Measurements from ENCODE around the gene ACP3. TPM values are rescaled to one million over a fixed set of nuclear protein-coding genes. Genes with fewer than 3 reads are reported as not detected.
"Not testable (repeated sequence)": the region's sequence is repeated elsewhere in the genome, so short reads cannot be mapped to it uniquely, and the experiment has no call there.

The ACP3 gene
- total RNA-seq, 1 donor from 2014 or later = 0.43 TPM

DNA sequence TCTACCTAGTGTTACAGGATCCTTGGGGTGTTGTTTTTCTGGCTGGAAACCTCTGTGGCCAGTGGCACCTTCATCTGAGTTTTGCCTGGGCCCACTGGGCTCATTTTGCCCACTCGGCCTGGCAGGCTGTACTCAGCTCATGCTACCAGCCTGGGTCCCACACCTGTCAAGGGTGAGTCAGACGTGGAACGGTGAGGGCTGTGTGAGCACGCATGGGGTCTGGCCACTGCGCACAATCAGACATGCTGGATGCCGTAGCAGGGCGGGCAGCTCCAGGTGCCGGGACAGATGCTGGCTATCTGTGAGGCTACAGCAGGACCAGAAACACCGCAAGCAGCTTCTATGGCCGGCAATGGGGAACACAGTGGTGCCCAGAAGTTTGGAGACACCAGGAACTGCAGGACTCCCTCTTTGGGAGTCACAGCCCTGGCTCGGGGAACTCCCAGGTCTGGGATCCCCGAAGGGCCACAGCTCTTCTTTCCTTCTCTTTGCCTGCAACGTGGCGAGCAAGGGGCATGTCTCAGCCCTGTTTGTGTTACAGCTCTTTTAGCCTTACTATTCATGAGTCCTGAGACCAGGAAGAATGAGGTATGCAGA is 64.2 kb downstream of the ACP3 start:
- H3K27ac ChIP-seq = no peak overlapping the region
- no peaks in the 10 kb centered on the region for H3K27me3 ChIP-seq
- DNase-seq (ENCODE audit: low spot score in 2 of 2) = no peak
- no peaks in the 10 kb centered on the region for H3K36me3 ChIP-seq
- H3K9me3 ChIP-seq = no peaks in the 10 kb centered on the region
- intact Hi-C loops (cut with DNase I) = no loop called here
- H3K4me1 ChIP-seq = no peaks in the 10 kb centered on the region
- TF ChIP-seq, protein P1, sequence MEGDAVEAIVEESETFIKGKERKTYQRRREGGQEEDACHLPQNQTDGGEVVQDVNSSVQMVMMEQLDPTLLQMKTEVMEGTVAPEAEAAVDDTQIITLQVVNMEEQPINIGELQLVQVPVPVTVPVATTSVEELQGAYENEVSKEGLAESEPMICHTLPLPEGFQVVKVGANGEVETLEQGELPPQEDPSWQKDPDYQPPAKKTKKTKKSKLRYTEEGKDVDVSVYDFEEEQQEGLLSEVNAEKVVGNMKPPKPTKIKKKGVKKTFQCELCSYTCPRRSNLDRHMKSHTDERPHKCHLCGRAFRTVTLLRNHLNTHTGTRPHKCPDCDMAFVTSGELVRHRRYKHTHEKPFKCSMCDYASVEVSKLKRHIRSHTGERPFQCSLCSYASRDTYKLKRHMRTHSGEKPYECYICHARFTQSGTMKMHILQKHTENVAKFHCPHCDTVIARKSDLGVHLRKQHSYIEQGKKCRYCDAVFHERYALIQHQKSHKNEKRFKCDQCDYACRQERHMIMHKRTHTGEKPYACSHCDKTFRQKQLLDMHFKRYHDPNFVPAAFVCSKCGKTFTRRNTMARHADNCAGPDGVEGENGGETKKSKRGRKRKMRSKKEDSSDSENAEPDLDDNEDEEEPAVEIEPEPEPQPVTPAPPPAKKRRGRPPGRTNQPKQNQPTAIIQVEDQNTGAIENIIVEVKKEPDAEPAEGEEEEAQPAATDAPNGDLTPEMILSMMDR (IDR thresholded peaks at IDR 0.05) = no peak
- H3K4me3 ChIP-seq = no peak overlapping the region

DNA sequence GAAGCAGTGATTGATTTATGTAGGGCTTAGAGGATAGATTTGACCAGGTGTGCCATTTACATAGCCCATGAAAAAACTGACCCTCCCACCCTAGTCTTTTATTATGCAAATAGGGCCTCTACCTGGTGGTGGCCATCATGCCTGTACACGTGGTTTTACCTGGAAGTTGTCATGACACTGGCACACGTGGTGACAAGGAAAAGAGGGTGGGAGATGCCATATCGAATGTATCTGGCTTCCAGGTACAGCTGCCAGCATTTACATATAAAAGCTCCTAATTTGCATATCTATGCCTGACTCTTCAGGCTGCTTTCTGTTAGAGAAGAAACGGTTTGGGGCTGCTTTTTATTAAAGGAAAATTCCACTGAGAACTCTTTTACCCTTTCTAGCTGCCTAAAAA is 65.1 kb downstream of the ACP3 start:
- intact Hi-C loops (cut with DNase I) = no loop called here
- no peak for DNase-seq (ENCODE audit: low spot score in 2 of 2)
- TF ChIP-seq, protein P1 (IDR thresholded peaks at IDR 0.05) = no peak
- H3K36me3 ChIP-seq = no peaks in the 10 kb centered on the region
- H3K27me3 ChIP-seq = no peaks in the 10 kb centered on the region
- no peaks in the 10 kb centered on the region for H3K4me1 ChIP-seq
- H3K4me3 ChIP-seq = no peak overlapping the region
- H3K9me3 ChIP-seq = no peaks in the 10 kb centered on the region
- no peak overlapping the region for H3K27ac ChIP-seq

DNA sequence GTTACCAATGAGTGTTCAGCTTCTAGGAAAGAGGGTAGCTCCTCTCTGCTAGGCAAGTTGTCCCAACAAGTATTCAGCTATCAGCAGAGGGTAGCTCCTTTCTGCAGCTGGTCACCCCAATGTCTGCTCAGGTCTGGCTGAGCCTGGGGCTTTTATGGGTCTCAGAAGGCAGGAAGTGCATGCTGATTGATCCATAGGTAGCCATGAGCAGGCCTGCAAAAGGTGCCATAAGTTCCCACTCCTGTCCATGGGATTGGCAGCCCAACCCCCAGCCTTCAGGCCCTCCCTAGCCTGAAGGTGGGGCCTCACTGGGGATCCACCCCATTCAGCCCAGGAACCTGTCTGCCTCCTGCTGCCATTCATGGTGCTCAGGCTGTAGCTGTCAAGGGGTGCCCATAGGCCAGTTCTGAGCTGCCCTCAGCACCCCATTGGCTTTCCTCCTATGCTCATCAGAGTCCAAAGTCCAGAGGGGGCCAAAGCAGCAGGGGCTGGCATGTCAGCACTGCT is 65.5 kb downstream of the ACP3 start:
- TF ChIP-seq, protein P1 (IDR thresholded peaks at IDR 0.05) = no peak
- H3K4me3 ChIP-seq = no peak overlapping the region
- intact Hi-C loops (cut with DNase I) = no loop called here

DNA sequence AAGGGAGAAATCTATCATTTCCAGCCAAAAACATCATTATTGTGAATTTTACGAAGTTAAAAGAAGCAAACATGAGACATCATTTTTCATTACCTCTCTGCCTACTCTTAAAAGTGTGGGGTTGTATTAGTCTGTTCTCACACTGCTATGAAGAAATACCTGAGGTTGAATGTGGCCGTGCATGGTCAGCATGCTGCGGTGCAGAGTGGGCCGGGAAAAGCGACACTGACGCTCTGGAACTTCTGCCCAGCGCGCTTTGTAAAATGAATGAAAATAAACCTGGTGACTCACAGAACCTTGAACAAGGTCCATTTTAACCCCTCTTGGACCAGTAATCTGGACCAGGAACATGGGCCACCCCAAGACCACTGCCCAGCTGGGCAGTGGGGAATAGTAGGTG is 69.1 kb downstream of the ACP3 start:
- DNase-seq (ENCODE audit: low spot score in 2 of 2) = no peak
- Histone ChIP-seq H3K27ac (no peak overlapping the region), H3K9me3 (no peaks in the 10 kb centered on the region), H3K36me3 (no peaks in the 10 kb centered on the region), H3K4me1 (no peaks in the 10 kb centered on the region), H3K4me3 (no peak overlapping the region), H3K27me3 (no peaks in the 10 kb centered on the region)
- intact Hi-C loops (cut with DNase I) = no loop called here
- TF ChIP-seq, protein P1 (IDR thresholded peaks at IDR 0.05) = no peak

More for the DNA sequence above, 65.5 kb downstream of the ACP3 start:
- no peaks in the 10 kb centered on the region for H3K36me3 ChIP-seq
- no peaks in the 10 kb centered on the region for H3K27me3 ChIP-seq
- no peaks in the 10 kb centered on the region for H3K4me1 ChIP-seq
- H3K27ac ChIP-seq = no peak overlapping the region
- DNase-seq (ENCODE audit: low spot score in 2 of 2) = no peak
- H3K9me3 ChIP-seq = no peaks in the 10 kb centered on the region

DNA sequence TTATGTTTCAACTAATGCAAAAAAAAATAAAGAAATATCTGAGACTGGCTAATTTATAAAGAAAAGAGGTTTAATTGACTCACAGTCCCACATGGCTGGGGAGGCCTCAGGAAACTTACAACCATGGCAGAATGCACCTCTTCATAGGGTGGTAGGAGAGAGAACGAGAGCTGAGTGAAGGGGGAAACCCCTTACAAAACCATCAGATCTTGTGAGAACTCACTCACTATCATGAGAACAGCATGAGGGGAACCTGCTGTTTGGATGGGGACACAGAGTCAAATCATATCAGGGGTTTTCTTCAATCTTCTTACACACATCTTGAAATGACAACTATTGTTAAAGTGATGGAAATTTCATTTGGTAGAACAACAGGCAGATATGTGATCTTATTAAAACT is 75.5 kb downstream of the ACP3 start:
- H3K4me3 ChIP-seq; DNase-seq (ENCODE audit: low spot score in 2 of 2); H3K36me3 ChIP-seq; H3K4me1 ChIP-seq; intact Hi-C loops (cut with DNase I); H3K27me3 ChIP-seq; H3K9me3 ChIP-seq; H3K27ac ChIP-seq: not testable (repeated sequence)

DNA sequence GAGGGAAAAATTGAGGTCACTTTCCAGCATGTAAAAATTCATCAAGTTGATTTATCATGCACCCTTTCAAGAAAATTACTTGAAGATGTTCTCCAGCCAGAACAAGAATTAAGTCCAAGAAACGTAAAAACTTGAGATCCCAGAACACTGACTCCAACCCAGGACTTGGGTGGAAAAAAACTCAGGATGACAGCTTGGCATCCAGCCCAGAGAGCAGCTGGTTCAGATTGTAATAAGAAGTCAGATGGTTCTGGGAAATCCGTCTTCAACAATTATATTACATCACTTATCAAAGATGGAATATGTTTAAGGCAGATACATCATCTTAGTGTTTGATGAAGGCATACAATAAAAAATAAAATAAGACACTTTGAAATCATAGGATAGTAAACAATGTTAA is 77.1 kb downstream of the ACP3 start:
- Histone ChIP-seq H3K36me3 (no peaks in the 10 kb centered on the region), H3K4me1 (no peaks in the 10 kb centered on the region), H3K27ac (no peak overlapping the region), H3K4me3 (no peak overlapping the region), H3K9me3 (no peaks in the 10 kb centered on the region), H3K27me3 (no peaks in the 10 kb centered on the region)
- DNase-seq (ENCODE audit: low spot score in 2 of 2) = no peak
- TF ChIP-seq, protein P1 (IDR thresholded peaks at IDR 0.05) = no peak
- intact Hi-C loops (cut with DNase I) = no loop called here
